HG03064 (cell line): ENCODE data around the gene UGT3A2.

ENCODE experiments used
- ATAC-seq: cut with Tn5 transposase; IDR thresholded peaks from one replicate; pipeline ENCODE4 v1.9.1; 2021; ENCODE audit warnings: low read depth; ENCODE audit not compliant: unreplicated experiment

UGT3A2 gene

GRCh38 chr5:36017004-36017403 lies 49.7 kb downstream of the UGT3A2 start:
- ATAC-seq: no peak

- no peak for ATAC-seq
These were observed 53.5 kb downstream of the UGT3A2 start for GRCh38 chr5:36013182-36013581.

GRCh38 chr5:36009698-36010097 lies 57.0 kb downstream of the UGT3A2 start:
- no peak for ATAC-seq

DNA sequence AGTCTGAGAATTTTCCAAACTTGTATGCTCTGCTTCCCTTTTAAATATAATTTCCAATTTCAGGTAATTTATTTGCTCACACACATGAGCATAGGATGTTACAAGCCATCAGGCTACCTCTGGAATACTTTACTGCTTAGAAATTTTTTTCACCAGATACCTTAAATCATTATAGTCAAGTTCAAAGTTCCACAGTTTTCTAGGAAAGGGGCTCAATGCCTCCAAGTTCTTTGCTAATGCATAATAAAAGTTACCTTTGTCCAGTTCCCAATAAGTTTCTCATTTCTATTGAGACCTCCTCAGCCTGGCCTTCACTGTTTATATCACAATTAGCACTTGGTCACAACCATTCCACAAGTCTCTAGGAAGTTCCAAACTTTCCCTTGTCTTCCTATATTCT lies 59.3 kb downstream of the UGT3A2 start:
- ATAC-seq: no peak

DNA sequence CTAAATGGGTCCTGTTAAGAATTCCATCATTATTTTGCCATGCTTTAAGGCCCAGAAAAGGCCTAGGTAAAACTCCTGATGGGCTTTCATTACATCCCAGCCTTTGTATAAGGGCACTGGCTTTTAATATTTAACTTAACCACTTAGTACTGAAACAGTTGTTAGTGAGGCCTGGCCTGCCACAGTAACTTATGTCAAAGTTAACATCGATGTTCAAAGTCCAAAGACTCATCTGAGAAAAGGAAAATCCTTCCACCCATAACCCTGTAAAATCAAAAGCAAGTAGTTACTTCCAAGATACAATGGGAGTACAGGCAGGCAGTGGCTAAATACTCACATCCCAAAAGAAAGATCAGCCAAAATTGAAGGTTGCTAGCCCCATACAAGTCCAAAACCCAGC lies 60.5 kb downstream of the UGT3A2 start:
- ATAC-seq: no peak

- no peak for ATAC-seq
These were observed 65.7 kb downstream of the UGT3A2 start for GRCh38 chr5:36001032-36001431.

DNA sequence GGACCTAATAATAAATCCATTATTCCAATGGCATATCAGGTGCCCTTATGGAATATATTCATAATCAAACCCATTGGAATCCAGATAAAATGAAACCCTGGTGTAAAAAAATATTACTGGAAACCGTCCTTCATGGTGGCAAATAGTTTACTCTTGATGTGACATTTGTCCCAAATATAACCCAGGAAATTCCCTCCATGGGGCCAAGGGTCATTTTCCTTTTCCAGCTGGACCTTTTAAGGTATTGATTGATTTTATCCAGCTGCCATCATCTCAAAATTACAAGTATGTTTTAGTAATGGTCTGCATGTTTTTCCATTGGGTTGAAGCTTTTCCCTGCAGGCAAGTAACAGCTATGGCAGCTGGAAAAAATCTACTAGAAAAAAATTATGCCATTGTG lies 67.1 kb downstream of the UGT3A2 start:
- ATAC-seq: no peak

DNA sequence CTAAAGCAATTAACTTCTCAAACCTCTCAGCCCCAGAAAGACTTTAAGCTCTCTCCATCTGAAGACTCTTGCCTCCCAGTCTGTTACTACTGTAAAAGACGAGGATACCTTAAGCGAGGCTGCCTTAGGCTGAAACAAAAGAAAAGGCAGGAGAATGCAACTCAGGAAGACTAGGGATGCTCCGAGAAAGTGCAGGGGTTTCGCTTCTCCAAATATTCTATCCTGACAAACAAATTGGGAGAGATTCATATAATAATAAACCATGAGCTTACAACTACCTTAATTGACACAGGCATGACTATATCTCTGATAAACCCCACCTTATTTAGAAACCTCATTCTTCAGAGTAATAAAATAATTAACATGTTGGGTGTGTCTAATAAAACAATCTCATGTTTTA lies 70.6 kb downstream of the UGT3A2 start:
- ATAC-seq: no peak

- no peak for ATAC-seq
These were observed 75.6 kb downstream of the UGT3A2 start, which contains the start of gene UGT3A1 for GRCh38 chr5:35990941-35991611. UGT3A1 (minus strand) TSS chr5:35991390; CDS start chr5:35991240, 150 bp downstream.

GRCh38 chr5:35990520-35990919 lies 76.2 kb downstream of the UGT3A2 start:
- ATAC-seq: no peak

- ATAC-seq: no peak
These were observed 78.2 kb downstream of the UGT3A2 start for GRCh38 chr5:35988529-35988928.

DNA sequence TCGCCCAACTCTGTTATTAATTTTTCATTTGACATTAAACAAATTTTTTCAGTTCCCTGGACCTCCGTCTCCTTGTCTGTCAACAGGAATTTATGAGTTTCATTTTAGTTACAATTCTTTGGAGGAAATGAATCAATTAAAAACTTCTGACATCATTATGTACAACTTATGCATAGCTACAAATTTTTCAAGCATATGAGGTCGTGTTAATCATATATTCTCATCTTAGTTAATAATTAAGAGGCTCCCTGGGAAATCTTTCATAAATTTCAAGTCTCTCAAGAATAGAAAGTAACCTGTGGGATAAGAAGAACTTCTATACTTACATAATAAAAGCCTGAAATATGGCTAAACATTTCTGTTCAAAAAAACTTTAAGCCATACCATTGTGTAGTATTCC lies 78.9 kb downstream of the UGT3A2 start:
- no peak for ATAC-seq
